Cardiac muscle cell (in vitro differentiated cells and primary cell): ENCODE data around the gene HOXB3. TPM values are rescaled to one million over a fixed set of nuclear protein-coding genes. Genes with fewer than 3 reads are reported as not detected.

ENCODE experiments used
- DNase-seq, 2 donors: peaks; one replicate each; pipeline versions ENCODE4 v3.0.0 to v3.0.0-alpha.2; 2010 to 2017; ENCODE audit warnings: low read depth in 1 of 2, low spot score in 1 of 2
- H3K27ac ChIP-seq: fragments of 200-600 bp; sonication (generic); 2 replicates; pipeline ENCODE4 v1.5.1; 2016
- H3K27me3 ChIP-seq: fragments of 200-600 bp; sonication (generic); 2 replicates; pipeline ENCODE4 v1.6.0; 2016; ENCODE audit warnings: control low read depth
- H3K36me3 ChIP-seq: fragments of 200-600 bp; sonication (generic); 2 replicates; pipeline ENCODE4 v1.5.1; 2016; ENCODE audit warnings: control low read depth
- H3K4me1 ChIP-seq: fragments of 200-600 bp; sonication (generic); 2 replicates; pipeline ENCODE4 v1.8.1; 2017; ENCODE audit warnings: low read depth, mild to moderate bottlenecking, mixed run types
- H3K4me3 ChIP-seq: fragments of 200-600 bp; sonication (generic); 2 replicates; pipeline ENCODE4 v1.5.1; 2016; ENCODE audit warnings: mild to moderate bottlenecking
- H3K9me3 ChIP-seq: fragments of 200-600 bp; sonication (generic); 2 replicates; pipeline ENCODE4 v1.5.1; 2017; ENCODE audit warnings: low read depth, mild to moderate bottlenecking, control low read depth
- CTCF ChIP-seq: IDR thresholded peaks from 2 replicates; pipeline ENCODE4 v1.5.1; 2012; ENCODE audit warnings: low read depth, mild to moderate bottlenecking, low read length
- polyA plus RNA-seq: library from polyadenylated mRNA; unstranded; fragments of >200 nt; fragmentation: Nextera tagmentation; extraction: Ambion mirVana; gene quantifications from 2 replicates; pipeline ENCODE4 v1.2.1, GENCODE V29; 2016
- total RNA-seq: library from RNA; depleted of rRNA; stranded (reverse); fragments of >200 nt; gene quantifications from 2 replicates; pipeline ENCODE4 v1.2.3, GENCODE V29; 2016

HOXB3 gene
- total and polyA plus RNA-seq, 2 experiments from 2014 or later, result 24.9 to 37.7 TPM

- Histone ChIP-seq H3K4me3 (peak overlapping the region; percentile 34), H3K4me1 (peaks cover 37% of the 10 kb centered on the region), H3K27me3 (peaks cover 100% of the 10 kb centered on the region), H3K9me3 (no peaks in the 10 kb centered on the region), H3K36me3 (no peaks in the 10 kb centered on the region), H3K27ac (no peak overlapping the region)
- peak in 1 of 2 donors; percentile 43 for DNase-seq
- TF ChIP-seq CTCF, result no peak
Measured at GRCh38 chr17:48564188-48565021, 25.6 kb downstream of the HOXB3 start.

DNA sequence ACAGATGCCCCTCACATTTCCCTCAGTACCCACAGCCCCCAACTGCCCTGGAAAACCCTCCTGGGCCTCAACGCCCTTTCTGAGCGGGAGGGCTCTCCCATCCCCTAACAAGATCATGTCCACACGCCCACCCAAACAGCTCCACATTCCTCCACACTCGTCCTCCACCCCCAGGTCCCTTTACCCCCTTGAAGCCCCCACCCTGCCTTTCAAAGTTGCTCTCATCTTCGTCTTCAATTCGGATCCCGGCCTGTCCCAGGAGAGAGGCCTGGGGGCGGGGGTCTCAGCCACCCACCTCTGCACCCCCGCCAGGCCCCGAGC is 26.2 kb downstream of the HOXB3 start:
- Histone ChIP-seq H3K4me3 (peak overlapping the region; percentile 34), H3K9me3 (no peaks in the 10 kb centered on the region), H3K27ac (no peak overlapping the region)

DNA sequence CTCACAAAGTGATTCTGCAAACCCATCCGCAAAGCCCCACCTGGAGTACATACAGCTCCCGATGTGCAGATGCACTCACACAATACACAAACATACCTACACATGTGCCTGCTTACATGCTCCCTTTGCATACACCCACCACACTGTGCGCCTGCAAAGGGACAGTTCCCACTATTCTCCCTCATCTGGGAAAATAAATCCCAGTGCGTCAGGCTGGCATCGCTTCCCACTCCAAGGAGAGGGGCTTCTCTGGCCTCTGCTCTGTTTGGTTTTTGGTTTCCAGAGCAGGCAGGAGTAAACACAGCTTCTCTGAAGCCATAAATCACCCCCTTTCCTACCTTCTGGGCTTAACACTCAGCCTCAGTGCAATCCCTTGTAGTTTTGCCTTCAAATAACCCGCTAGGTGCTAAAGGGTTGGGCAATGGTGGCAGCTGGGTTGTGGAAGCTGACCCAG is 26.6 kb downstream of the HOXB3 start:
- Histone ChIP-seq H3K4me3 (no peak overlapping the region), H3K27me3 (peaks cover 100% of the 10 kb centered on the region), H3K4me1 (peaks cover 39% of the 10 kb centered on the region), H3K36me3 (no peaks in the 10 kb centered on the region), H3K27ac (no peak overlapping the region), H3K9me3 (no peaks in the 10 kb centered on the region)
- DNase-seq, result no peak
- no peak for TF ChIP-seq CTCF

More for the DNA sequence above, 26.2 kb downstream of the HOXB3 start:
- peaks cover 100% of the 10 kb centered on the region for H3K27me3 ChIP-seq
- no peak for DNase-seq
- no peak for TF ChIP-seq CTCF
- H3K36me3 ChIP-seq, result no peaks in the 10 kb centered on the region
- peaks cover 40% of the 10 kb centered on the region for H3K4me1 ChIP-seq

DNA sequence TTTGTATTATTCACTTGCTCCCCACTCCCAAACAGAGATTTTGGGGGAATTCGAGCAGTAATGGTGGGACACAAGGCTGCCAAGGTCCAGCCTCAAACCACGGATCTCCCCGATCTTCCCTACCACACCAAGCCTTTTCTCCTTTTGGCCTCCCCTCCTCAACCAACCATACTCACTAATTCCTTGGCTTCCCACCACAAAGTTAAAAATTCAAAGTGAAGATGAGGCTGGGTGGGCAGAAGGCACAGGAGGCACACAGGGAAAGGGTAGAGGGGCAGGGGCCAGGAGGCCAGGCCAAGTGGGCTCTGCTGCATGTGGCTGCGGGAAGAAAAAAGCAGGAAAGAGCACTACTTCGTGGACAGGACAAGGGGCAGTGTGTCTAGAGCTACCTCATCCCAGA is 27.1 kb downstream of the HOXB3 start:
- H3K4me1 ChIP-seq, result peaks cover 35% of the 10 kb centered on the region
- H3K27me3 ChIP-seq, result peaks cover 100% of the 10 kb centered on the region
- H3K36me3 ChIP-seq, result no peaks in the 10 kb centered on the region
- no peak for TF ChIP-seq CTCF
- no peak overlapping the region for H3K4me3 ChIP-seq
- no peak for DNase-seq
- no peaks in the 10 kb centered on the region for H3K9me3 ChIP-seq
- H3K27ac ChIP-seq, result no peak overlapping the region

DNA sequence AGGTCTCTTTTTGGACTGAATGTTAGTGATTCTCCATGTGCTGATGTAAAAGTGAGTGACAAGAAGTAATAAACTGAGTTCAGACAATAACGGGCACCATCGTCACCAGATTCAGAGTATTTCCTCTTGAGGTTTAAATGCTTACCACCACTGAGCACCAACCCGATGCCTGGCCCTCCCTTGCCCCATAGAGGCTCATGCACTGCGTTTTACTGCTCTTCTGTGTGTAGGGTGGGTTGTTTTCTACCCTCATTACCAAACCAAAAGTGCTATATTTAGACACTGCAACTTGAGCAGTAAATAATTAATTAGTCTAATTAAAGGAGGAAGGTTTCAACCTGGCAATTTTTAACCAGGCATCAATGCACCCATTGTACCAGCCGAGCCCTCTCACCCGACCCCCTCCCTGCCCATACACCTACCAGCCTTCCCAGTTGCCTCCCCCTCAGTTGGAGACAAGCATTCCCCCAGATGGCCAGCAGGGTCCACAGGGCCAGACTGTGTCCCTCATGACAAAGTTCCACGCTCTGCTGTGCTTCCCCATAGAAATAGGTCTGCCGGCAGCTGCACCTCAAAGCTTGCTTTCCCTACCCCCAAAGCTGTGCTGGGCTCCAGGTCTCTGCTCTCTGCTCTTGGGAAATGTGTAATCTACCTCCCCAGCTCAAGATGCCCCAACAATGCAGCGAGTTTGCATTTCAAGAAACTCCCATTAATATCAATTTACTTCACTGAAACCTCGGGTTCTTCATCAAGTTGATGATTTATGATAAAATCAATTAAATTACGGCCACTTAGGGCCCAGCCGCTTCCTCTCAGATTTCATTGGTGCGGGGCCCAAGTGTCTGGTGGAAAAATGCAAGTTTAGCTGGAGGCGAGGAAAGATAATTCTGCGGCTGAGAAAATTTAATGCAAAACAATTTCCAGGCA is 27.9 kb downstream of the HOXB3 start:
- Histone ChIP-seq H3K9me3 (no peaks in the 10 kb centered on the region), H3K4me1 (peaks cover 42% of the 10 kb centered on the region), H3K27me3 (peaks cover 100% of the 10 kb centered on the region), H3K27ac (no peak overlapping the region), H3K4me3 (no peak overlapping the region), H3K36me3 (no peaks in the 10 kb centered on the region)
- peak; percentile 26 for TF ChIP-seq CTCF
- DNase-seq, result no peak
